NCI-H128 (cell line): ENCODE measurements around the gene DCXR.

Experiments
- DNase-seq: peaks from one replicate; lab custom pipeline; 2025; ENCODE audit not compliant: unreplicated experiment; lab: John Stamatoyannopoulos, UW

DCXR gene

DNA sequence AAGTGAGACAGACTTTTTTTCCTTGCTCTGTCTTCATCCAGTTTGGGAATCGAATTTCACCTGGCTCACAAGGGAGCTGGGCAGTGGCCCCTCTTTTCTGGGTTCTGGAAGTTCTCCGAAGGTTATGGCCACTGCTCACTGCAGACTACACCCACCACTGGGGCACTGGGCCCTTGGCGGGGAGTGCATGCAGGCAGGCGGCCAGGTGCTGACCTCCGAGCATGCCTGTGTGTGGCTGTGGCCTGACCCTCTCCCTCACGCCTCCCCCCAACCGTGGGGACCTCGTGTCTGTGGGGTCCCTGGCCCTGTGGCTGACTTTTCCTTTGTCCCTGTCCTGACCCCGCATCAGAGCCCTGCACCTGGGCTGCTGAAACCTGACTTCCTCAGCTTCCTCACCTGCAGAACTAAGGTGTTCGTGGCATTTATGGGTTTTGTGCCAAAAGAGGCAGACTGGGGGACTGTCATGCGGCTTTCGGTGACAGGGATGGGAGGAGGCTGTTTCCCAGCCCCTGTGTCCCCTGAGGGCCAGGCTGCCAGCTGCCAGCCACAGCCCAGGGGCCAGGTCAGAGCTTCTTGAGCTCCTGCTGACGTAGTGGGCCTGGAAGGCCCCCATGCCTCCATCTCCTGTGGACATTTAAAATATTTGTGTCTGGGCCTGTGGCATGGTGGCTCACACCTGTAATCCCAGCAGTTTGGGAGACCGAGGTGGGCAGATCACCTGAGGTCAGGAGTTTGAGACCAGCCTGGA is 38.6 kb downstream of the DCXR start:
- no peak for DNase-seq

GRCh38 chr17:81998212-81998611 is 39.3 kb downstream of the DCXR start:
- no peak for DNase-seq

- no peak for DNase-seq
Observed at GRCh38 chr17:81996757-81997441, 40.6 kb downstream of the DCXR start.

DNA sequence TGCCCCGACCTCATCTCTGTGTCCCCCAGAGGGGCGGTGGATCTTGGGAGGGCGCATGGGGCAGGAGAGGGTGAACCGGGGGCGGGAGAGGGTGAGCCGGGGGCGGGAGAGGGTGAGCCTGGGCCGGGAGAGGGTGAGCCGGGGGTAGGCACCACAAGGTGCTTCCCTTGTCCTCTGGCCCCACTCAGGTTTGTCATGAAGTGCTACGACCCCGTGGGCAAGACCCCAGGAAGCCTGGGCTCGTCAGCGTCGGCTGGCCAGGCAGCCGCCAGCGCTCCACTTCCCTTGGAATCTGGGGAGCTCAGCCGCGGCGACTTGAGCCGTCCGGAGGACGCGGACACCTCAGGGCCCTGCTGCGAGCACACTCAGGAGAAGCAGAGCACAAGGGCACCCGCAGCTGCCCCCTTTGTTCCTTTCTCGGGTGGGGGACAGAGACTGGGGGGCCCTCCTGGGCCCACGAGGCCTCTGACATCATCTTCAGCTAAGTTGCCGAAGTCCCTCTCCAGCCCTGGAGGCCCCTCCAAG is 41.2 kb downstream of the DCXR start:
- DNase-seq = no peak

DNA sequence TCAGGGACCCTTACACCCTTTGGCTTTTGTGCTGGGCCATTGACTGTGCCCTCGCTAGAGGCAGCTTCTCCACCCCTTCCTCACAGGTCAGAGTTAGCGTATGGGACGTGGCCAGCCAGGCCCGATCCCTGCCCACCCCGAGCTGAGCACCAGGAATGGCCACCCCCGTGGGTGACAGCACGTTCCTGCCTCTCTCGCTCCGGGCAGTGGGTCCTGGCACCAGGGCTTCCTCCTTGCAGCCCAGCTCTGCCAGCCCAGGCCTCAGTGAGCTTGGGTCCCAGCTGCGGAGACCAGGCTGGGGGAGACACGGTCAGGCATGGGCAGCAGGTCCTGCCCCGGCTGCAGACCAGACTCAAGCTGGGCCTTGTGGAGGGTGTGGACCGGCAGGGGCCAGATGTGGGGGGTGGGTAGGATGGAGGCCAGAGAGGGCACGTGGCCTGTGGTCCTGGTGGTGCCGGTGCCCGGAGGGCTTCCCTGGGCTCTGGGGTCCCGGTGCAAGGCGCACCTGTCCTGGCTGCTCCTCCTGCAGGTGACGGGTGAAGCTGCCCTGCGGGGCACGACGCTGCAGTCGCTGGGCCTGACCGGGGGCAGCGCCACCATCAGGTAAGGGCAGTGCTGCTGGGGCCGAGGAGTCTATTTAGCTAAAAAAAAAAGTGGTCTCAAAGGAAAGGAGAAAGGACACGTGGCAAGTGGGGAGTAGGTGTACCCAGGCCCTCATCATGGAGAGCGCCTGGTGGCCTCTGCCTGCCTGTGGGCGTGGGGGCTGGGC is 41.9 kb downstream of the DCXR start:
- DNase-seq = no peak

DNA sequence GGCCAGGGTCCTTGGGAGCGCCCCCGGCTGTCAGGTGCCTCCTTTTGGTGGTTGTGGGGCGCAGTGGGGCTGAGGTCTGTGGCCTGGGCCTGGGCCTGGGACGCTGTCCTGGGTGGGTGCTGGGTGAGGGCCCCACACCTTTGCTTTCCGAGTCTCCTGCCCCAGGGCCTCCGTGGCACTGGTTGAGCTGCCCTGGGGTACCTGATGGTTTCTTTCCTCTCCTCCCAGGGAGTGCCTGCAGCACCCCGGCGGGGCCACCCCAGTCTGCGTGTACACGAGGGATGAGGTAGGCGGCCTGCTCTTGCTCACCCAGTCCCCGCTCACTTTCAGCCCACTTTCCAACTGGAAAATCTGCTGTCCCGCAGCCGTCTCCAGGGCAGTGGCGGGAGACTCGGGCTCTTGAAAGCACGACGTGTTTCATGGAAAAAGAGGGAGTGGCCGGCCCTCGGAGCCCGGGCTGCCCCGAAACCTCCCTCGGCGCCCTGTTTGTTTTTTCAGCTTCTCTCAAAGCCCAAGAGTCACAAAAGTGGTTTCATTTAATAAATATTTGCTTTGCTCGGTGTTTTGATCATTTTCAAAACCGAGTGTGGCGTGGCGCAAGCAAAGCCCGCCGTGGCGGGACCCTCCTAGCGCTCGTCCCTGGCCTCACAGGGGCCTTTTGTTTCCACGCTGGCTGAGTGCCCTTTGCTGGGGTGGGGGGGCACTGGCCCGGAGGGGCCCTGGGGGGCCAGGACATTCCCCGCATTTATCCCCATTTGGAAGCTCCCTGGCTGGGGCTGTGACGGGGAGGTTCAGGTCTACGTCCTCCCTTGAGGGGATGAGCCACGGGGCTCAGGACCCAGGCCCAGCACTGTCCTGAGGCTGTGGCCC is 42.7 kb downstream of the DCXR start:
- DNase-seq = no peak

DNA sequence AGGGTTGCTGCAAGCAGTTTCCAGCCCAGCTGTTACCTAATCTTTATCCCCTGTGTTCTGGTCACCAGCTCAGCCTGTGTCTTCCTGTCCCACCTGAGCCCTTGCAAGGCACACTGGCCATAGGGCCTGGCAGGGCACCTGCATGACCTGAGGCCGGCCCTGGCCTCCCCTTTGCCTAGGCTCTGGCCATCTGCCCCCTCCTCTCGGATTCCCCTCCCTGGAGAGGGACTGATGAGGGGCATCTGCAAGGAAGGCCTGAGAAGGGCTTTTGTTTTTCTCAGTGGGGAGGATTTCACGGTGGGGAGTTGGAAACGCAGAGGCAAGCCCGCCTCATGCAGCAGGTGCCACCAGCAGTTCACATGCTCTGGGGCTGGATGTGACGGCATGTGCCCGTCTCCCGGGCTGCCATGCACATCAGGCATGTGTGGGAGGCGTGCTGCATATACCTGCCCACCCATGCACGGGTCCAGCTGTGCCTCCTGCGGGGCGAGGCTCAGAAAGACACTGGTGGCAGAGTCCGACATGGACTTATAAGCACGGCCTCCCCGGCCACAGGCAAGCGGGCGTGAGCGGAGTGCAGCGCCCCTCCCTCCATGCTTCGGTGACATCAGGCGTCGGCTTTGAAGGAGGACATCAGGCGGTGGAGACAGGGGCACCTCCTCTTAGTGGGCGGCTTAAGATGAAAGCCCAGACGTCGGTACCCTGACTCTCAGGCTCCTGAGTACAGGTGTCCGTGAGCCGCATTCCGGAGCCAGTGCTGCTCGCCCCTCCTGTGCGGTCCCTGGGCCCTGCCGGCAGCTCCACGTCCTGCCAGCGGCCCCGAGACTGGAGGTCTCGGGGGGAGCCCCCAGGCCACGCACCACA is 43.5 kb downstream of the DCXR start:
- no peak for DNase-seq

DNA sequence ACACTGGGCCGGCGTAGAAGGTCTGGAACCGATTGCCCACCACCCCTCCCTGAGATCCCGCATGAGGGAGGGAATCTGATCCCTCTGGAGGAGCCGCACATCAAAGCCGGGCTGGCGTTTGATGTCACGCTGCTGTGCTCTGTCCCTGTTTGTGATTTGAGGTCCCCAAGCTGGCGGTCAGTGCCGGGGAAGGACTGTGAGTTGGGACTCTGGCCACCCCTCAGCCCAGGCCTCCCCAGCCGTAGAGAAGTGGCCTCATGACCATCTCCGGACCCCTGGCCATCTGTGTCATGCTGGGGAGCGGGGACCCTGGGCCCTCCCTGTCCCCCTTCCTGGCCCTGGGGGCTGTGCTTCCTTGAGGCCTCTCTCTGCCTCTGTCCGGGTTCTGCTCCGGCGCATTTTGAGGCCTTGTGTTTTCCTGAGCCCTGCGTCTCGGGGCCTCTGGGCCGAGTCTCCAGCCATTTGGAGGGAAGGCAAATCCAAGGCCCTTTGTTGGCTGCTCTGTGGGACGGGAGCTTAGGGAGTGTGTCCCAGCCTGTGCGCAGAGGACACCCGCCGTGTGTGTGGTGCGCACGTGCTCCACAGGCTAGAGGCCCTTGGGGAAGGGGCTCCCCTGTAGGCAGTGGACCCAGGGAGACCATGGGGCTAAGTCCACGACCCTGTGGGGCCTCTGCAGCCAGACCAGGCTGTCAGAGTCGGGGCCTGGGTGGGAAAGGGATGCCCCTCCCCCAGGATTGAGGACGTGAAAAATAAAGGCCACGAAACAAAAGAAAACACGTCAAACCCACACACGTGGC is 45.0 kb downstream of the DCXR start:
- no peak for DNase-seq

DNA sequence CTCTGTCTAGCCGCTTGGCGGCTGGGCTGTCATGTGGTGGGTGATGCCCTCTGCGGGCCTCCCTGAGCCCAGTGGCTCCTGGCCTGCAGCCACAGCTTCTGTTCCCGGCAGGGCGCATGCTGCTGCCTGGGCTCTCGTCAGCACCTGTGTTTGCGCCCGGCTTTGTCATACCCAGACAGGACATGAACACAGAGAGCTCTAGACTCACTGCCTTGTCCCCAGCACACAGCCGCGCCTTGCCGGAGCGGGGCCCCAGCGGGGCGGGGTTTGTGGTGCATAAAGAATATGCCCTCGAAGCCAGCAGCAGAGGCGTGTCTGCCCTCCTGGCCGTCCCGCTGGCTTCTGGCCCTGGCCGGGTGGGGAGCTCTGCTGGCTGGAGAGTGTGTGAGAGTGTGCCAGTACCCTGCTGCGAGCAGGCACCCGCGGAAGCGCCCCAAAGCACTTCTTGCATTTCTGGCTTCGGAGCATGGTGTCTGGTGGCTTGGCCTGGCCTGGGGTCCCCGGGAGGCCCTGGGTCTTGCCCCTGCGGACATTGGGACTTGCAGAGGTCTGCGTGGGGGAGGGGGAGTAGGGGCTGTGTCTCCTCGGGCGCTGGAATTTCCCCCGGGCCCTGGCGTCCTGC is 45.7 kb downstream of the DCXR start:
- DNase-seq = no peak

DNA sequence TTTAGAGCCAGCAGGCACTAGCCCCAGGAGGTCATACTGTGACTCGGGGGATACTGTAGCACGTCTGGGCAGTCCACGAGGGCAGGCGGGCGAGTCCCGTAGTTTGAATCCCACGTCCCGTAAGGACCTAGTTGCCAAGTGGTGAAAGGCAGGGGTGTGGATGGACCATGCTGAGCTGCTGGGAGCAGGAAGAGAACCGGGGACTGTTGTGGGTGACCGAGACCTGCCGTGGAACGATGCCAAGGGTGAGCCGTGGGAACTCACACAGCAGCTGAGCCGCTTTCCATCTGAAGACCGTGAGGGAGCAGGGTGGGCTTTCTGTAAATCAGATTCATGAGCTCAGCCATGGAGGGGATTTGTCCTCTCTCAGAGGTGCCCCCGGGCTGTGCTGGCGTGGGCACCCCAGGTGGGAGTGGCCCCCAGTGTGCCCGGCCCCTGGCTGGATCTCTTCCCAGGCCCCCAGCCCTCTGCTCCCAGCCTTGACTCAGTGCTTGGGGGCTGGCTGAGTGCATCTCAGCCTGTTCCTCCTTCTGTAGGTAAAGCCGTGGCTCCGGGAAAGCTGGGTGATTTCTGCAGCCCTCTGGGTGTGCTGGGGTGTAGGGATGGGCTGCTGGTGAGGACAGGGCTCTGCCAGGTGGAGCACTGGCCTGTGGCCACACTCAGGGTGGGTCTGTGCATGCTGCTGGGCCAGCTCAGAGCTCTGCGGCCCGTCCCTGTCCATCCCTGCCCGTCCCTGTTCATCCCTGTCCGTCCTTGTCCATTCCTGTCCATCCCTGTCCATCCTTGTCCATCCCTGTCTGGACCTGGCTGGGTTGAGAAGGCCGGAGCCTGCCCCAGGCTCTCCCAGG is 46.4 kb downstream of the DCXR start:
- DNase-seq = no peak

DNA sequence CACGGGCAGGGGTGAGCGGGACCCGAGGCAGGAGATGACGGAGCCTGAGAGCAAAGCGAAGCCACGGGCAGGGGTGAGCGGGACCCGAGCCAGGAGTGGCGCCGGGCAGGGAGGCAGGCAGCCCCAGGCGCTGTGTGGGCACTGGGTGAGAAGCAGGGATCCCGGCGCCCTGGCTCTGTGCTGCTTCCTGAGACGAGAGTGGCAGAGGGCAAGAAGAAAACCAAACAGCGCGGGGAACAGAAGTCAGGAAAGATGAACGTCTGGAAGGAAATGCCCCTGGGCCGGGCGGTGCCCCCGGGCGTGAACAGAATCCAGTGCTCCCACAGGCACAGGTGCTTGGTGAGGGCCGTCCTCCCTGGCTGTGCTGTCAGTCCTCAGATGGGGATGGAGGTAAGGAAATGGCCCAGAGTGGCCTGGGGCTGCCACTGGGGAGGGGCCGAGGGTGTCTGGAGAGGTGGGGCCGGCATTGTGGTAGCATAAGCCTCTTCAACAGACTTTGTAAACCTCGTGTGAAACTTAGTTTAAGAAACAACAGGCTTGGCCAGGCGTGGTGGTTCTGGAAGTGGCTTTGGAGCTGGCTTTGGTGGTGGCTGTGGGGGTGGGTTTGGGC is 50.2 kb downstream of the DCXR start:
- DNase-seq = no peak

GRCh38 chr17:81986606-81987005 is 50.9 kb downstream of the DCXR start:
- DNase-seq = no peak
